ENCODE data around the gene SSRP1.

DNA sequence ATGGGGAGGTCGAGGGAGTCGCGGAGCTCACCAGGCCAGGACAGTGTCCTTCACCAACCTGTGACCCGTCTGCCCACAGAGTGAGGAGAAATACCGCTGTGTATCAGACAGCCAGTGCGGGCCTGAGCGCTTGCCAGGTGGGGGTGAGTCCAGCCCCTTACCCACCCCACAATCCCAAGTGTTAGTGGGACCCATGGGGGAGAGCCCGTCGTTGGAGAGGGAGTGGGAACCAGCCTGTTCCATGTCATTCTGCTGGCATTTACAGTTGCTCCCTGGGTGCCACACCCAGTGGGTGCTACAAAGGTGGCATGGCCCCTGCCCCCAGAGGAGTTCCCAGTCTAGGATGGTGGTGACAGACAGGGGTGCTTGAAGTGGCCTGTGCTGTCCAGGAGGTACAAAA lies 11.6 kb upstream of the SSRP1 start:
- TF ChIP-seq, protein P1, sequence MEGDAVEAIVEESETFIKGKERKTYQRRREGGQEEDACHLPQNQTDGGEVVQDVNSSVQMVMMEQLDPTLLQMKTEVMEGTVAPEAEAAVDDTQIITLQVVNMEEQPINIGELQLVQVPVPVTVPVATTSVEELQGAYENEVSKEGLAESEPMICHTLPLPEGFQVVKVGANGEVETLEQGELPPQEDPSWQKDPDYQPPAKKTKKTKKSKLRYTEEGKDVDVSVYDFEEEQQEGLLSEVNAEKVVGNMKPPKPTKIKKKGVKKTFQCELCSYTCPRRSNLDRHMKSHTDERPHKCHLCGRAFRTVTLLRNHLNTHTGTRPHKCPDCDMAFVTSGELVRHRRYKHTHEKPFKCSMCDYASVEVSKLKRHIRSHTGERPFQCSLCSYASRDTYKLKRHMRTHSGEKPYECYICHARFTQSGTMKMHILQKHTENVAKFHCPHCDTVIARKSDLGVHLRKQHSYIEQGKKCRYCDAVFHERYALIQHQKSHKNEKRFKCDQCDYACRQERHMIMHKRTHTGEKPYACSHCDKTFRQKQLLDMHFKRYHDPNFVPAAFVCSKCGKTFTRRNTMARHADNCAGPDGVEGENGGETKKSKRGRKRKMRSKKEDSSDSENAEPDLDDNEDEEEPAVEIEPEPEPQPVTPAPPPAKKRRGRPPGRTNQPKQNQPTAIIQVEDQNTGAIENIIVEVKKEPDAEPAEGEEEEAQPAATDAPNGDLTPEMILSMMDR (conservative IDR thresholded peaks at IDR 0.05; ENCODE audit: low read depth in 2 of 2): no peak
- TF ChIP-seq, protein P2, sequence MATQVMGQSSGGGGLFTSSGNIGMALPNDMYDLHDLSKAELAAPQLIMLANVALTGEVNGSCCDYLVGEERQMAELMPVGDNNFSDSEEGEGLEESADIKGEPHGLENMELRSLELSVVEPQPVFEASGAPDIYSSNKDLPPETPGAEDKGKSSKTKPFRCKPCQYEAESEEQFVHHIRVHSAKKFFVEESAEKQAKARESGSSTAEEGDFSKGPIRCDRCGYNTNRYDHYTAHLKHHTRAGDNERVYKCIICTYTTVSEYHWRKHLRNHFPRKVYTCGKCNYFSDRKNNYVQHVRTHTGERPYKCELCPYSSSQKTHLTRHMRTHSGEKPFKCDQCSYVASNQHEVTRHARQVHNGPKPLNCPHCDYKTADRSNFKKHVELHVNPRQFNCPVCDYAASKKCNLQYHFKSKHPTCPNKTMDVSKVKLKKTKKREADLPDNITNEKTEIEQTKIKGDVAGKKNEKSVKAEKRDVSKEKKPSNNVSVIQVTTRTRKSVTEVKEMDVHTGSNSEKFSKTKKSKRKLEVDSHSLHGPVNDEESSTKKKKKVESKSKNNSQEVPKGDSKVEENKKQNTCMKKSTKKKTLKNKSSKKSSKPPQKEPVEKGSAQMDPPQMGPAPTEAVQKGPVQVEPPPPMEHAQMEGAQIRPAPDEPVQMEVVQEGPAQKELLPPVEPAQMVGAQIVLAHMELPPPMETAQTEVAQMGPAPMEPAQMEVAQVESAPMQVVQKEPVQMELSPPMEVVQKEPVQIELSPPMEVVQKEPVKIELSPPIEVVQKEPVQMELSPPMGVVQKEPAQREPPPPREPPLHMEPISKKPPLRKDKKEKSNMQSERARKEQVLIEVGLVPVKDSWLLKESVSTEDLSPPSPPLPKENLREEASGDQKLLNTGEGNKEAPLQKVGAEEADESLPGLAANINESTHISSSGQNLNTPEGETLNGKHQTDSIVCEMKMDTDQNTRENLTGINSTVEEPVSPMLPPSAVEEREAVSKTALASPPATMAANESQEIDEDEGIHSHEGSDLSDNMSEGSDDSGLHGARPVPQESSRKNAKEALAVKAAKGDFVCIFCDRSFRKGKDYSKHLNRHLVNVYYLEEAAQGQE (IDR thresholded peaks at IDR 0.05; ENCODE audit: unreplicated experiment): no peak
